GM12878 (cell line): Measurements from ENCODE around the gene SPACA5.

Experiments
- EP300 ChIP-seq, 2 experiments: fragments of 150-350 bp in 1 of 2; IDR thresholded peaks; 2 replicates each; pipeline ENCODE4 v1.6.1; 2011 to 2012; ENCODE audit warnings: low read depth in 2 of 2, low read length in 2 of 2, borderline replicate concordance in 1 of 2, improper control_type of control experiment in 1 of 2, inconsistent platforms in 1 of 2; ENCODE audit not compliant: control insufficient read depth in 1 of 2
- FOXK2 ChIP-seq: fragments of 450-650 bp; IDR thresholded peaks from 2 replicates; pipeline ENCODE4 v1.6.1; 2017; ENCODE audit warnings: mild to moderate bottlenecking, moderate library complexity
- HCFC1 ChIP-seq: fragments of 150-350 bp; IDR thresholded peaks from 2 replicates; pipeline ENCODE4 v1.6.1; 2014; ENCODE audit warnings: low read length
- NR2C2 ChIP-seq: IDR thresholded peaks from 2 replicates; pipeline ENCODE4 v1.6.1; 2011; ENCODE audit warnings: borderline replicate concordance, low read depth; ENCODE audit not compliant: control insufficient read depth, insufficient read length
- PAX5 ChIP-seq: IDR thresholded peaks from 2 replicates; pipeline ENCODE4 v1.6.1; 2011; ENCODE audit warnings: low read depth, low read length, borderline replicate concordance
- PML ChIP-seq: IDR thresholded peaks from 2 replicates; pipeline ENCODE4 v1.6.1; 2012; ENCODE audit warnings: low read length, inconsistent platforms
- POLR2AphosphoS2 ChIP-seq: IDR thresholded peaks from 2 replicates; pipeline ENCODE4 v1.6.1; 2011; ENCODE audit warnings: low read depth, mild to moderate bottlenecking, low read length, improper control_type of control experiment, moderate library complexity
- POLR2AphosphoS5 ChIP-seq: IDR thresholded peaks from 2 replicates; pipeline ENCODE4 v1.6.1; 2011; ENCODE audit warnings: mild to moderate bottlenecking, low read length, inconsistent platforms
- SPI1 ChIP-seq: IDR thresholded peaks from 2 replicates; pipeline ENCODE4 v1.6.1; 2011; ENCODE audit warnings: low read depth, mild to moderate bottlenecking, low read length, moderate library complexity, borderline replicate concordance; ENCODE audit not compliant: insufficient read depth
- SREBF2 ChIP-seq: IDR thresholded peaks from 2 replicates; pipeline ENCODE4 v1.6.1; 2012; ENCODE audit warnings: mild to moderate bottlenecking, low read length
- TF ChIP-seq, protein P1 (sequence below), 3 experiments: IDR thresholded peaks in 2 of 3; conservative IDR thresholded peaks in 1 of 3; 2 replicates each; pipeline ENCODE4 v1.5.1; 2011; ENCODE audit warnings: low read depth in 3 of 3, low read length in 3 of 3, mild to moderate bottlenecking in 3 of 3, control low read depth in 2 of 3, moderate library complexity in 2 of 3, inconsistent platforms in 1 of 3, mixed read lengths in 1 of 3; ENCODE audit not compliant: control insufficient read depth in 2 of 3, insufficient read depth in 1 of 3; ENCODE audit errors: extremely low read depth in 1 of 3

DNA sequence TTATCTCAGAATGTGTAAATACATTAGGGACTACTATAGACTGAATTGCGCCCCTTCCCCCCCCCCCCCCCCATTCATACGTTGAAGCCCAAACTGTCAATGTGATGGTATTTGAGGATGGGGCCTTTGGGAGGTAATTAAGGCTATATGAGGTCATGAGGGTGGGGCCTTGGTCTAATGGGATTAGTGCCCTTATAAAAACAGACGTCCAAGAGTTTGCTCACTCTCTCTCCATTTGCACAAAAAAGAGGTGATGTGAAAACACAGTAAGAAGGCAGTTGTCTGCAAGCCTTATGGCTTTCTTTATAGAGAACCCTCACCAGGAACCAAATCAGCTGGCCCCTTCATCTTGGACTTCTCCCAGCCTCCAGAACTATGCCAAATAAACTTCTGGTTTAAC, 15.3 kb downstream of the SPACA5 start:
- TF ChIP-seq SPI1 (no peak), EP300 (IDR thresholded peaks at IDR 0.05; ENCODE audit: borderline replicate concordance in 1 of 2, control insufficient read depth in 1 of 2, low read depth in 2 of 2, low read length in 2 of 2) (no peak), NR2C2 (no peak), FOXK2 (no peak), SREBF2 (no peak), HCFC1 (no peak), PAX5 (no peak), PML (no peak), POLR2AphosphoS5 (no peak), POLR2AphosphoS2 (no peak)
- TF ChIP-seq, protein P1, sequence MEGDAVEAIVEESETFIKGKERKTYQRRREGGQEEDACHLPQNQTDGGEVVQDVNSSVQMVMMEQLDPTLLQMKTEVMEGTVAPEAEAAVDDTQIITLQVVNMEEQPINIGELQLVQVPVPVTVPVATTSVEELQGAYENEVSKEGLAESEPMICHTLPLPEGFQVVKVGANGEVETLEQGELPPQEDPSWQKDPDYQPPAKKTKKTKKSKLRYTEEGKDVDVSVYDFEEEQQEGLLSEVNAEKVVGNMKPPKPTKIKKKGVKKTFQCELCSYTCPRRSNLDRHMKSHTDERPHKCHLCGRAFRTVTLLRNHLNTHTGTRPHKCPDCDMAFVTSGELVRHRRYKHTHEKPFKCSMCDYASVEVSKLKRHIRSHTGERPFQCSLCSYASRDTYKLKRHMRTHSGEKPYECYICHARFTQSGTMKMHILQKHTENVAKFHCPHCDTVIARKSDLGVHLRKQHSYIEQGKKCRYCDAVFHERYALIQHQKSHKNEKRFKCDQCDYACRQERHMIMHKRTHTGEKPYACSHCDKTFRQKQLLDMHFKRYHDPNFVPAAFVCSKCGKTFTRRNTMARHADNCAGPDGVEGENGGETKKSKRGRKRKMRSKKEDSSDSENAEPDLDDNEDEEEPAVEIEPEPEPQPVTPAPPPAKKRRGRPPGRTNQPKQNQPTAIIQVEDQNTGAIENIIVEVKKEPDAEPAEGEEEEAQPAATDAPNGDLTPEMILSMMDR (IDR thresholded peaks at IDR 0.05 in 2 of 3, conservative IDR thresholded peaks at IDR 0.05 in 1 of 3; ENCODE audit: control insufficient read depth in 2 of 3, extremely low read depth in 1 of 3, insufficient read depth in 1 of 3, low read depth in 3 of 3, low read length in 3 of 3) = no peak
